HG02763 (cell line): ENCODE measurements around the gene TGOLN2.

Source experiments
- ATAC-seq: cut with Tn5 transposase; IDR thresholded peaks from one replicate; pipeline ENCODE4 v1.9.1; 2021; ENCODE audit warnings: mild to moderate bottlenecking, moderate library complexity; ENCODE audit not compliant: unreplicated experiment

The TGOLN2 gene

GRCh38 chr2:85269959-85270358 is 57.8 kb downstream of the TGOLN2 start:
- no peak for ATAC-seq
